ENCODE measurements around the gene GALNS.

GRCh38 chr16:88888461-88889387 lies 32.0 kb upstream of the GALNS start:
- TF ChIP-seq CTCF (IDR thresholded peaks at IDR 0.05) (no peak), POLR2A (IDR thresholded peaks at IDR 0.05) (no peak)
